ENCODE data around the gene GP2. TPM values are rescaled to one million over a fixed set of nuclear protein-coding genes. Genes with fewer than 3 reads are reported as not detected.
"Not testable (repeated sequence)": the region's sequence is repeated elsewhere in the genome, so short reads cannot be mapped to it uniquely, and the experiment has no call there.

The GP2 gene
- total RNA-seq, 1 donor from 2014 or later = not detected

DNA sequence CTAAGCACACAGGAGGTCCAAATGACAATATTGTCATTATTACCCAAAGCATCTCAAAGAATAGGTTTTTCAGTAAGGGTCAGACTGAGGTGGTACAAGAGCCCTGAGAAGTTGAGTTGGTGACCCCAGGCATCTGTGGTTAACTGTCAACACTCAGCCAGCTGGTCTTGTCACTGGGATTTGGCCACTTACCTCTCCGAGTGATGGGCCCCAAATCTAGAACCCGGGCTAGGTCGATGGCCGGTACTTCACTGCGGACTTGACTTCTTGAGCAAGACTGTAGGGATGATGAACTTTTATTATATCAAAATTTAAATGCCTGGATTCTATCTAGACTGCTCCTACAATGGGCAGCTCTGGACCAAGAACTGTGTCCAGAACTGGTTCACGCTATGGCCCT, 11.5 kb downstream of the GP2 start:
- TF ChIP-seq, protein P1, sequence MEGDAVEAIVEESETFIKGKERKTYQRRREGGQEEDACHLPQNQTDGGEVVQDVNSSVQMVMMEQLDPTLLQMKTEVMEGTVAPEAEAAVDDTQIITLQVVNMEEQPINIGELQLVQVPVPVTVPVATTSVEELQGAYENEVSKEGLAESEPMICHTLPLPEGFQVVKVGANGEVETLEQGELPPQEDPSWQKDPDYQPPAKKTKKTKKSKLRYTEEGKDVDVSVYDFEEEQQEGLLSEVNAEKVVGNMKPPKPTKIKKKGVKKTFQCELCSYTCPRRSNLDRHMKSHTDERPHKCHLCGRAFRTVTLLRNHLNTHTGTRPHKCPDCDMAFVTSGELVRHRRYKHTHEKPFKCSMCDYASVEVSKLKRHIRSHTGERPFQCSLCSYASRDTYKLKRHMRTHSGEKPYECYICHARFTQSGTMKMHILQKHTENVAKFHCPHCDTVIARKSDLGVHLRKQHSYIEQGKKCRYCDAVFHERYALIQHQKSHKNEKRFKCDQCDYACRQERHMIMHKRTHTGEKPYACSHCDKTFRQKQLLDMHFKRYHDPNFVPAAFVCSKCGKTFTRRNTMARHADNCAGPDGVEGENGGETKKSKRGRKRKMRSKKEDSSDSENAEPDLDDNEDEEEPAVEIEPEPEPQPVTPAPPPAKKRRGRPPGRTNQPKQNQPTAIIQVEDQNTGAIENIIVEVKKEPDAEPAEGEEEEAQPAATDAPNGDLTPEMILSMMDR (conservative IDR thresholded peaks at IDR 0.05; ENCODE audit: low read depth, low read length) = no peak
- no peak overlapping the region for H3K4me3 ChIP-seq (ENCODE audit: low read depth, low read length)
- DNase-seq (ENCODE audit: low read depth) = no peak

DNA sequence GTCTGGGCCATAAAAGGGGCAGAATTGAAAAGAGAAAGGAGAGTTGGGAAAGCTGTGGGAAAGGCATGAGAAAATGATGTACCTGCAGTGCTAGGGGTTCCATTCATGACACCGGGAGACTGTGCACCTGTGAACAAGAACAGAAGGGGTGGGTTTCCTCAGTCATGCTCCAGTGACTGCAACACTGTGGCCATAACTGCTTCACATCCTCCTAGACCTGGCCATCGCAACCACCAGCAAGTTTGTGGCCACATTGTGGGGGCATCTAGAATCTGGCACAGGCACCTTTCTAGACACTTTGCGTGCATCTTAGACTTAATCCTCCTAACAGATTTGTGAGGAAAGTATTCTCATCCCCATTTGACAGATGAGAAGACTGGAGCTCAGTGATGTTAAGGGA, 12.7 kb downstream of the GP2 start:
- no peak overlapping the region for H3K4me3 ChIP-seq (ENCODE audit: low read depth, low read length)
- DNase-seq (ENCODE audit: low read depth) = no peak
- TF ChIP-seq, protein P1 (conservative IDR thresholded peaks at IDR 0.05; ENCODE audit: low read depth, low read length) = no peak

DNA sequence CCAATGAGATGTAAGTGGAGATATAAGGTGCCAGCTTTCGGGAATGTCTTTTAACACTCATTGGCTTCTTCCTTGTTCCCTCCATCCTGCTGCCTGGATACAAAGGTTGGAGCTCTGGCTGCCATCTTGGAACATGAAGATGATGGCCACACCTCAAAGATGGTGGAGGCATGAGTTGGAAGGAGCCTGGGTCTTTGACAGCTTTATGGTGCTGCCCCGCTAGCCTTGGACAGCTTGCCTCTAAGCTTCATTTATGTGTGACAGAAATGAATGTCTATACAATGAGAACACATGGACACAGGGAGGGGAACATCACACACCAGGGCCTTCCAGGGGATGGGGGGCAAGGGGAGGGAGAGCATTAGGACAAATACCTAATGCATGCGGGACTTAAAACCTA, 13.6 kb downstream of the GP2 start:
- TF ChIP-seq, protein P1 (conservative IDR thresholded peaks at IDR 0.05; ENCODE audit: low read depth, low read length) = no peak
- no peak for DNase-seq (ENCODE audit: low read depth)
- H3K4me3 ChIP-seq (ENCODE audit: low read depth, low read length) = no peak overlapping the region

DNA sequence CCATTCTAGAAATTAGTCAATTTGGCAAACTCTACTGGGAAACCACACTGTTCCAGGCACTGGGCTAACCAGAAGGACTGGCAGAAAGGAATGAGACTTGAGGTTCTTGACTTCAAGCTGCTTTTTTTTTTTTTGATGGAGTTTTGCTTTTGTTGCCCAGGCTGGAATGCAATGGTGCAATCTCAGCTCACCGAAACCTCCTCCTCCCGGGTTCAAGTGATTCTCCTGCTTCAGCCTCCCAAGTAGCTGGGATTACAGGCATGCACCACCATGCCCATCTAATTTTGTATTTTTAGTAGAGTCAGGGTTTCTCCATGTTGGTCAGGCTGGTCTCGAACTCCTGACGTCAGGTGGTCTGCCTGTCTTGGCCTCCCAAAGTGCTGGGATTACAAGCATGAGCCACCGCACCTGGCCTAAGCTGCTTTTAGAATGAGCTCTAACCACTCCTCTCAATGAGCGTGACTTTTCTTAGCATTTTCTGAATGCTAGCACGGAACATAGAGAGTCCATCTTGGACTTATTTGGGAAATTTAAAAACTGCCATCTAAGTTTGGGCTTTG, 14.7 kb downstream of the GP2 start:
- not testable (repeated sequence) for DNase-seq (ENCODE audit: low read depth); H3K4me3 ChIP-seq (ENCODE audit: low read depth, low read length)

DNA sequence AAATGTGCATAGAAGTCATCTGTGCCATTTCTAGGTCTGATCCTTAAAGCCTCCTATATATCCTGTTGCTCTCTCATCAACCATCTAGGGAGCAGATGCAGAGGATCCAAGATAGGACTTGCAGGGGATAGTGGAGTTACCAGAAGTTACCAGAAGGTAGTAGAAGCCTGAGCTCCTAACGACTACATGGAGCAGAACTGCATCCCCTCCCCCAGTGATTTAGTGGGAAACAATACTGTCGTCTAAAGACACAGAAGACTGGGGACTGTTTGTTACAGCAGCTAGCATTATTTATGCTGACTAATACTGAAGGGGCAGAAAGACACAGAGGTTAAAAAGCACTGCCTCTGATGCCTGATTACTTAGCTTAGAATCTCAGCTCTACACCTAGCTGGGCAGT, 15.8 kb downstream of the GP2 start:
- no peak overlapping the region for H3K4me3 ChIP-seq (ENCODE audit: low read depth, low read length)
- TF ChIP-seq, protein P1 (conservative IDR thresholded peaks at IDR 0.05; ENCODE audit: low read depth, low read length) = no peak
- DNase-seq (ENCODE audit: low read depth) = no peak

DNA sequence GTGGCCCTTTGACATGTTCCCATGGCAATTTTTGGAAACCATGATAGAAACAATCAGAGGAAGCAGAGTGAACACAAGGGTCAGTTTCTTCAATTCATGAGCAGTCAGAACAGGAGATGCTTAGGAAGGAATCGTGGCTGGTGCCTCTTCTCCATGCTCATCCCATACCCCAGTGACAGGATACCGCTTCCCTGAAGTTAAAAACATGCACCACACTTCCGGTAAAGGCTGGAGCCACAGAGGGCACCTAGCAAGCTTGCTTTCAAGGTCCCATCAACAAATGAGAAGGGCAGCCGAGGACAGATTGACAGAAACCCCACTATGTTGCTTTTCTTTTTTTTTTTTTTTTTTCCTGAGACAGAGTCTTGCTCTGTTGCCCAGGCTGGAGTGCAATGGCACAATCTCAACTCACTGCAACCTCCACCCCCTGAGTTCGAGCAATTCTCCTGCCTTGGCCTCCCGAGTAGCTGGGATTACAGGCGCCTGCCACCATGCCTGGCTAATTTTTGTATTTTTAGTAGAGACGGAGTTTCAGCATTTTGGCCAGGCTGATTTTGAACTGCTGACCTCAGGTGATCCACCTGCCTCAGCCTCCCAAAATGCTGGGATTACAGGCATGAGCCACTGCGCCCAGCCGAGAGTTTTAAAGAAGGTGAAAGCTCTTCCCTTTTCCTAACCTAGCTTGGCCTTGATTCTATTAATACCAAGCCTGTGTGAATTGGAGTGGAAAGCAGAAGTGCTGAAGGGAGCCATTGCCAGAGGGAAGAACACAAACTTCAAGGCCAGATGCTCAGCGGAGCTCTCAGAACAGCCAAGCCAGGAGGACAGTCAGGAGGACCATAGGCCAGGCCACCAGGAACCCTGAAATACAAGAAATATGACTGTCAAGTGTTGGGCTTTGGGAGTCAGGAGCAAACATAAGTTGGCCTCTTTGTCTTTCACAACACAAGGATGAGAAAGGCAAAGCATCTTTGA, 16.6 kb downstream of the GP2 start:
- no peak for DNase-seq (ENCODE audit: low read depth)
- no peak overlapping the region for H3K4me3 ChIP-seq (ENCODE audit: low read depth, low read length)
- TF ChIP-seq, protein P1 (conservative IDR thresholded peaks at IDR 0.05; ENCODE audit: low read depth, low read length) = no peak

DNA sequence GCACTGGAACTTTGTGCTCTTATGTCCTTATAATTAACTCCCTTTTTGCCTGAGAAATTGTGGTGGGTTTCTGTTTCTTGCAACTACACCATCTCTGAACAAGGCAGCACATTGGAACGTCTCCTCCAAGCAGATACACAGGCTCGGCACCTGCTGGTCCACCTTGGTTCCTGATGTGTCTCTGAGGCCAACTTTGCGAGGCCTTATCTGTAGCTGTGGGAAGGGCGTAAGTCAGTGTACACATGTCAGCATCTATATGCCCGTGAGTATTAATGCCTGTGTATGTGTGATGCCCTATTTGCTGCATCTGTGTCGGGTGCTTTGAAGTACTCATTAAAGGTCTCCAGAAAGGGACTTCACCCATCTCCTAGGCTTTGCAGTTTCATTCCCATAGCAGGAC, 17.5 kb downstream of the GP2 start:
- no peak for DNase-seq (ENCODE audit: low read depth)
- H3K4me3 ChIP-seq (ENCODE audit: low read depth, low read length) = no peak overlapping the region
- TF ChIP-seq, protein P1 (conservative IDR thresholded peaks at IDR 0.05; ENCODE audit: low read depth, low read length) = no peak

Measured in epithelial cell of proximal tubule (primary cell).